WTC11 (cell line): ENCODE measurements around the gene ZNF248. TPM values are rescaled to one million over a fixed set of nuclear protein-coding genes. Genes with fewer than 3 reads are reported as not detected.

Experiments
- ATAC-seq: fragments of 200-7000 bp; cut with Tn5 transposase; 2 replicates; pipeline ENCODE4 v1.10.0; 2021; ENCODE audit warnings: mild to moderate bottlenecking, moderate library complexity
- CTCF ChIA-PET: fragments of 300-600 bp; sonication (Branson Sonifier 250); formaldehyde crosslinking; loops from one replicate; lab custom pipeline; 2021; ENCODE audit warnings: antibody characterized with exemption; lab: Charles Lee
- POLR2A ChIA-PET: fragments of 350-600 bp; sonication (Branson Sonifier 250); formaldehyde crosslinking; loops from one replicate; lab custom pipeline; 2021; ENCODE audit warnings: antibody characterized with exemption; lab: Charles Lee
- DNase-seq: peaks from one replicate; pipeline ENCODE4 v3.0.0; 2021; ENCODE audit warnings: low spot score
- H3K27ac Mint-ChIP-seq: 2 replicates; pipeline ENCODE4 v1.8.0; 2021; ENCODE audit warnings: mixed read lengths
- H3K27me3 Mint-ChIP-seq: 2 replicates; pipeline ENCODE4 v1.8.0; 2021; ENCODE audit warnings: low read depth, mild to moderate bottlenecking, moderate library complexity, mixed read lengths
- H3K36me3 Mint-ChIP-seq: 2 replicates; pipeline ENCODE4 v1.8.0; 2021; ENCODE audit warnings: mixed read lengths
- H3K4me1 Mint-ChIP-seq: 2 replicates; pipeline ENCODE4 v1.8.0; 2022; ENCODE audit warnings: mixed read lengths
- H3K4me3 Mint-ChIP-seq: 2 replicates; pipeline ENCODE4 v1.8.0; 2021; ENCODE audit warnings: mild to moderate bottlenecking, moderate library complexity, mixed read lengths
- H3K9me3 Mint-ChIP-seq: 2 replicates; pipeline ENCODE4 v1.8.0; 2021; ENCODE audit warnings: mixed read lengths
- ARID4B ChIP-seq: sonication (generic); formaldehyde crosslinking; IDR thresholded peaks from 2 replicates; pipeline ENCODE4 v1.8.0; 2023; ENCODE audit warnings: missing genetic modification reagents, mild to moderate bottlenecking, borderline replicate concordance
- CREM ChIP-seq: sonication (generic); formaldehyde crosslinking; IDR thresholded peaks from 2 replicates; pipeline ENCODE4 v1.8.1; 2022; ENCODE audit warnings: mild to moderate bottlenecking, missing genetic modification reagents, moderate library complexity
- ESRRA ChIP-seq: sonication (generic); formaldehyde crosslinking; IDR thresholded peaks from 2 replicates; pipeline ENCODE4 v1.8.1; 2022; ENCODE audit warnings: mild to moderate bottlenecking, missing genetic modification reagents, borderline replicate concordance
- GRHL2 ChIP-seq: fragments of 250-450 bp; sonication (Bioruptor Pico); IDR thresholded peaks from 2 replicates; pipeline ENCODE4 v1.8.0; 2022; ENCODE audit warnings: mild to moderate bottlenecking, moderate library complexity; ENCODE audit not compliant: insufficient replicate concordance, severe bottlenecking
- GTF2I ChIP-seq: fragments of 250-450 bp; sonication (Bioruptor Pico); conservative IDR thresholded peaks from 2 replicates; pipeline ENCODE4 v1.4.0; 2021; ENCODE audit warnings: mild to moderate bottlenecking
- HMGXB4 ChIP-seq: sonication (generic); formaldehyde crosslinking; IDR thresholded peaks from 2 replicates; pipeline ENCODE4 v1.8.1; 2023; ENCODE audit warnings: mild to moderate bottlenecking, moderate library complexity, missing genetic modification reagents
- NFATC4 ChIP-seq: fragments of 250-450 bp; sonication (Bioruptor Pico); IDR thresholded peaks from 2 replicates; pipeline ENCODE4 v1.9.0; 2021; ENCODE audit warnings: mild to moderate bottlenecking
- NFE2L1 ChIP-seq: sonication (generic); formaldehyde crosslinking; IDR thresholded peaks from 2 replicates; pipeline ENCODE4 v1.8.1; 2023; ENCODE audit warnings: missing genetic modification reagents
- SMAD4 ChIP-seq: sonication (generic); formaldehyde crosslinking; IDR thresholded peaks from 2 replicates; pipeline ENCODE4 v1.8.0; 2022; ENCODE audit warnings: mild to moderate bottlenecking, missing genetic modification reagents
- SOX15 ChIP-seq: fragments of 250-450 bp; sonication (Bioruptor Pico); IDR thresholded peaks from 2 replicates; pipeline ENCODE4 v1.9.0; 2021; ENCODE audit warnings: mild to moderate bottlenecking
- SP1 ChIP-seq: sonication (generic); formaldehyde crosslinking; conservative IDR thresholded peaks from 2 replicates; pipeline ENCODE4 v1.8.1; 2022; ENCODE audit warnings: missing genetic modification reagents
- STAT6 ChIP-seq: sonication (generic); formaldehyde crosslinking; conservative IDR thresholded peaks from 2 replicates; pipeline ENCODE4 v1.8.1; 2023; ENCODE audit warnings: mild to moderate bottlenecking, low read depth, missing genetic modification reagents, moderate library complexity
- TEAD1 ChIP-seq: sonication (generic); formaldehyde crosslinking; IDR thresholded peaks from 2 replicates; pipeline ENCODE4 v1.8.0; 2022; ENCODE audit warnings: mild to moderate bottlenecking, missing genetic modification reagents
- ZMAT4 ChIP-seq: fragments of 250-450 bp; sonication (Bioruptor Pico); IDR thresholded peaks from 2 replicates; pipeline ENCODE4 v1.9.0; 2021; ENCODE audit warnings: mild to moderate bottlenecking
- ZNF317 ChIP-seq: sonication (generic); formaldehyde crosslinking; IDR thresholded peaks from 2 replicates; pipeline ENCODE4 v1.8.1; 2023; ENCODE audit warnings: low read depth, mild to moderate bottlenecking, moderate library complexity, missing genetic modification reagents, borderline replicate concordance
- ZNF396 ChIP-seq: fragments of 250-450 bp; sonication (Bioruptor Pico); IDR thresholded peaks from 2 replicates; pipeline ENCODE4 v1.8.0; 2021; ENCODE audit warnings: mild to moderate bottlenecking, moderate library complexity, borderline replicate concordance
- ZNF416 ChIP-seq: fragments of 250-450 bp; sonication (Bioruptor Pico); IDR thresholded peaks from 2 replicates; pipeline ENCODE4 v1.9.0; 2021; ENCODE audit warnings: mild to moderate bottlenecking, inconsistent platforms
- ZNF423 ChIP-seq: fragments of 250-450 bp; sonication (Bioruptor Pico); IDR thresholded peaks from 2 replicates; pipeline ENCODE4 v2.1.2; 2022; ENCODE audit warnings: mild to moderate bottlenecking, moderate library complexity
- total RNA-seq: library from RNA; stranded (reverse); gene quantifications from 3 replicates; pipeline ENCODE4 v1.2.3, GENCODE V29; 2021

ZNF248 gene
- total RNA-seq, 1 experiment from 2014 or later, result 1.9 TPM

- no peak for TF ChIP-seq ZNF317 (CRISPR knock-in tag)
Observed at GRCh38 chr10:37752334-37752875, 105.0 kb downstream of the ZNF248 start (continued).

- no peak for TF ChIP-seq HMGXB4 (CRISPR knock-in tag)
- Mint-ChIP-seq H3K36me3 (peaks cover 56% of the 10 kb centered on the region), H3K27ac (no peak overlapping the region), H3K27me3 (peaks cover 10% of the 10 kb centered on the region), H3K4me3 (no peak overlapping the region), H3K4me1 (no peaks in the 10 kb centered on the region), H3K9me3 (peaks cover 72% of the 10 kb centered on the region)
- CTCF ChIA-PET, result no interaction called here
- no peak for ATAC-seq
- DNase-seq, result no peak
- POLR2A ChIA-PET, result no interaction called here
Observed at GRCh38 chr10:37748170-37748569, 109.2 kb downstream of the ZNF248 start.

- TF ChIP-seq ZMAT4 (CRISPR knock-in tag), result no peak
- no peak for TF ChIP-seq CREM
- TF ChIP-seq TEAD1, result no peak
- TF ChIP-seq SMAD4 (CRISPR knock-in tag), result no peak
- TF ChIP-seq ZNF423 (CRISPR knock-in tag), result no peak
- TF ChIP-seq NFATC4, result no peak
- TF ChIP-seq GTF2I, result no peak
- no peak for TF ChIP-seq ARID4B (CRISPR knock-in tag)
- no peak for TF ChIP-seq STAT6
- no peak for TF ChIP-seq ZNF396
- no peak for TF ChIP-seq SP1
- no peak for TF ChIP-seq ESRRA (CRISPR knock-in tag)
- TF ChIP-seq HMGXB4 (CRISPR knock-in tag), result no peak
- no peak for TF ChIP-seq SOX15
- TF ChIP-seq ZNF416, result no peak
- TF ChIP-seq GRHL2 (CRISPR knock-in tag), result no peak
- no peak for TF ChIP-seq NFE2L1 (CRISPR knock-in tag)
- TF ChIP-seq, all 79 proteins: peak for 0
- Mint-ChIP-seq H3K27ac (no peak overlapping the region), H3K4me1 (no peaks in the 10 kb centered on the region), H3K36me3 (peaks cover 56% of the 10 kb centered on the region), H3K4me3 (no peak overlapping the region), H3K9me3 (peaks cover 75% of the 10 kb centered on the region), H3K27me3 (peaks cover 10% of the 10 kb centered on the region)
- ATAC-seq (no peak), DNase-seq (no peak)
- ChIA-PET POLR2A (no interaction called here), CTCF (interaction anchor here (0.6 kb wide), 1 partner anchor 336 kb away, joined by 4 read pairs; no protein-coding TSS in a partner anchor)
Observed at GRCh38 chr10:37747081-37747480, 110.3 kb downstream of the ZNF248 start.
